HepG2 (cell line): ENCODE measurements around the gene COMMD1. TPM values are rescaled to one million over a fixed set of nuclear protein-coding genes. Genes with fewer than 3 reads are reported as not detected.

ENCODE experiments used
- ATAC-seq: fragments of 200-7000 bp; cut with Tn5 transposase; 3 replicates; pipeline ENCODE4 v1.9.1; 2020; ENCODE audit warnings: mild to moderate bottlenecking, moderate library complexity
- BruUV-seq: library from RNA; stranded (reverse); fragments of 400-500 nt; replicated peaks from 2 replicates; lab custom pipeline; 2021; lab: Mats Ljungman, UMichigan
- CTCF ChIA-PET: fragments of 300-600 bp; formaldehyde crosslinking; extraction: SDS; loops from one replicate; lab custom pipeline; 2021; ENCODE audit warnings: low total read pairs, inconsistent platforms, low intra/inter-chr PET ratio; lab: Yijun Ruan, JAX
- POLR2A ChIA-PET: fragments of 350-600 bp; sonication (Branson Sonifier 250); formaldehyde crosslinking; loops from one replicate; lab custom pipeline; 2020; ENCODE audit warnings: antibody characterized with exemption, inconsistent platforms; lab: Yijun Ruan, JAX
- DNase-seq: peaks from one replicate; pipeline ENCODE4 v3.0.0-alpha.2; 2015; ENCODE audit warnings: low spot score
- FAIRE-seq: peaks from 3 replicates; lab custom pipeline; 2011; peaks lifted over from hg19 to GRCh38; lab: Jason Lieb, UNC
- H2AFZ ChIP-seq: one replicate; pipeline ENCODE4 v1.6.1; 2011; ENCODE audit warnings: low read length, inconsistent platforms
- H3K27ac ChIP-seq: fragments of 300-600 bp; 3 replicates; pipeline ENCODE4 v1.8.0; 2011; ENCODE audit warnings: mixed run types, mild to moderate bottlenecking, mixed read lengths, low read length, inconsistent platforms; ENCODE audit not compliant: insufficient read depth; ENCODE audit errors: extremely low read length
- H3K27me3 ChIP-seq, 2 experiments: fragments of 200-600 bp in 1 of 2; 2 replicates in 1 of 2; 3 replicates in 1 of 2; pipeline versions ENCODE4 v1.6.0 to v1.8.0; 2011; ENCODE audit warnings: low read length in 2 of 2, mild to moderate bottlenecking in 2 of 2, moderate library complexity in 2 of 2, inconsistent platforms in 1 of 2; ENCODE audit not compliant: insufficient read depth in 2 of 2, control insufficient read depth in 1 of 2
- H3K36me3 ChIP-seq, 2 experiments: fragments of 200-600 bp in 1 of 2; replicated peaks in 1 of 2; 2 replicates in 1 of 2; 3 replicates in 1 of 2; pipeline versions ENCODE4 v1.5.1 to v1.8.0; 2011; ENCODE audit warnings: low read length in 2 of 2, inconsistent platforms in 1 of 2; ENCODE audit not compliant: insufficient read depth in 2 of 2, control insufficient read depth in 1 of 2
- H3K4me1 ChIP-seq: 2 replicates; pipeline ENCODE4 v1.5.1; 2012; ENCODE audit warnings: low read length, inconsistent platforms; ENCODE audit not compliant: insufficient read depth
- H3K4me2 ChIP-seq: 2 replicates; pipeline ENCODE4 v1.6.0; 2011; ENCODE audit warnings: low read depth, low read length, inconsistent platforms
- H3K4me3 ChIP-seq, 3 experiments: fragments of 200-600 bp in 1 of 3; sonication (generic), shearing (Covaris generic) in 1 of 3; replicated peaks in 1 of 3; 2 replicates each; pipeline ENCODE4 v1.5.1; 2011 to 2016; ENCODE audit warnings: low read length in 3 of 3, inconsistent platforms in 2 of 3, low read depth in 2 of 3, mild to moderate bottlenecking in 2 of 3, control low read depth in 1 of 3, mixed read lengths in 1 of 3; ENCODE audit not compliant: insufficient read depth in 1 of 3
- H3K79me2 ChIP-seq: one replicate; pipeline ENCODE4 v1.6.1; 2011; ENCODE audit warnings: low read length, inconsistent platforms; ENCODE audit not compliant: insufficient read depth
- H3K9ac ChIP-seq: 2 replicates; pipeline ENCODE4 v1.6.0; 2011; ENCODE audit warnings: mild to moderate bottlenecking, low read depth, low read length, inconsistent platforms; ENCODE audit not compliant: insufficient read depth
- H3K9me3 ChIP-seq: 2 replicates; pipeline ENCODE4 v1.5.1; 2012; ENCODE audit warnings: mild to moderate bottlenecking, low read length
- H4K20me1 ChIP-seq: 2 replicates; pipeline ENCODE4 v1.6.0; 2011; ENCODE audit warnings: inconsistent platforms, mild to moderate bottlenecking, low read length, moderate library complexity; ENCODE audit not compliant: insufficient read depth
- BRF2 ChIP-seq: sonication (generic); formaldehyde crosslinking; IDR thresholded peaks from 2 replicates; pipeline ENCODE4 v1.8.1; 2022; ENCODE audit warnings: mild to moderate bottlenecking, missing genetic modification reagents
- HMGXB3 ChIP-seq: sonication (generic); formaldehyde crosslinking; IDR thresholded peaks from 2 replicates; pipeline ENCODE4 v1.4.0; 2020; ENCODE audit warnings: missing genetic modification reagents, borderline replicate concordance
- KLF13 ChIP-seq: sonication (generic); formaldehyde crosslinking; IDR thresholded peaks from 2 replicates; pipeline ENCODE4 v1.4.0; 2020; ENCODE audit warnings: mild to moderate bottlenecking, missing genetic modification reagents
- SNAI1 ChIP-seq: sonication (generic); formaldehyde crosslinking; IDR thresholded peaks from 2 replicates; pipeline ENCODE4 v1.5.0; 2020; ENCODE audit warnings: mild to moderate bottlenecking, missing genetic modification reagents, borderline replicate concordance
- SNAPC2 ChIP-seq: sonication (generic); formaldehyde crosslinking; IDR thresholded peaks from 2 replicates; pipeline ENCODE4 v1.8.1; 2022; ENCODE audit warnings: mild to moderate bottlenecking, missing genetic modification reagents
- TAF15 ChIP-seq: fragments of 200-400 bp; formaldehyde crosslinking; IDR thresholded peaks from one replicate; pipeline ENCODE4 v1.6.1; 2018; ENCODE audit warnings: mild to moderate bottlenecking, low read depth, low read length; ENCODE audit not compliant: poor library complexity, severe bottlenecking
- ZNF263 ChIP-seq: sonication (generic); formaldehyde crosslinking; IDR thresholded peaks from 2 replicates; pipeline ENCODE4 v1.4.0; 2020; ENCODE audit warnings: missing genetic modification reagents
- ZNF878 ChIP-seq: sonication (generic); formaldehyde crosslinking; IDR thresholded peaks from 2 replicates; pipeline ENCODE4 v1.8.1; 2023; ENCODE audit warnings: mild to moderate bottlenecking, missing genetic modification reagents, moderate library complexity
- WGBS: methylation state at CpG from one replicate; pipeline ENCODE4 v1.1.6; 2017; ENCODE audit warnings: low lambda C conversion rate; 5-methylcytosine and 5-hydroxymethylcytosine counted together
- in situ Hi-C: cut with HindIII; loops from 2 replicates; pipeline ENCODE4 v1.10.0; 2017; ENCODE audit warnings: low pct_unique_long_range_greater_than_20kb; ENCODE audit not compliant: extremely low pct_ligation_motif_present
- intact Hi-C: fragments of 100-400 bp; cut with micrococcal nuclease; formaldehyde crosslinking; loops from one replicate; pipeline ENCODE4 v1.10.0; 2022; ENCODE audit not compliant: unreplicated experiment
- polyA plus RNA-seq, 8 experiments: library from polyadenylated mRNA; depleted of rRNA in 3 of 8; stranded (reverse) in 7 of 8; unstranded in 1 of 8; fragments of >200 nt; fragmentation: Illumina TruSeq in 4 of 8; extraction: Trizol in 4 of 8; gene quantifications; 2 replicates each; pipeline versions ENCODE4 v1.2.1 to v1.2.3, GENCODE V29; 2011 to 2016; ENCODE audit warnings: low read depth in 4 of 8, missing spikeins in 1 of 8, mixed read lengths in 1 of 8; ENCODE audit not compliant: insufficient read depth in 1 of 8
- total RNA-seq, 5 experiments: library from RNA; depleted of rRNA; stranded (reverse); fragments of >200 nt; fragmentation: Illumina TruSeq; extraction: Trizol; gene quantifications; 2 replicates each; pipeline ENCODE4 v1.2.3, GENCODE V29; 2016; ENCODE audit warnings: low read depth in 1 of 5

The COMMD1 gene
- total and polyA plus RNA-seq, 2 of the 13 experiments (the other 11 are each of a cell fraction or from before 2014, with no cell fraction given): 25.7 to 105 TPM

- H3K4me1 ChIP-seq: peaks cover 26% of the 10 kb centered on the region
- H3K27ac ChIP-seq: no peak overlapping the region
- no peaks in the 10 kb centered on the region for H3K79me2 ChIP-seq
- H3K4me2 ChIP-seq: no peak overlapping the region
- BruUV-seq: no TSS peak
- no peaks in the 10 kb centered on the region for H3K36me3 ChIP-seq
- peaks cover 6% of the 10 kb centered on the region; the same call in 1 of the 2 replicates for H3K9me3 ChIP-seq
- H3K27me3 ChIP-seq: no peaks in the 10 kb centered on the region
- TF ChIP-seq TAF15 (no peak), KLF13 (no peak), BRF2 (CRISPR knock-in tag) (no peak), SNAI1 (no peak), ZNF878 (CRISPR knock-in tag) (no peak), ZNF263 (no peak), SNAPC2 (CRISPR knock-in tag) (no peak), HMGXB3 (CRISPR knock-in tag) (no peak)
- no peak overlapping the region for H3K9ac ChIP-seq
- FAIRE-seq (no peak), DNase-seq (no peak), ATAC-seq (no peak)
- in situ Hi-C loops: no loop called here
- intact Hi-C loops: no loop called here
- WGBS: 87% methylated on average over 5 of the region's 5 CpGs
- no peaks in the 10 kb centered on the region for H4K20me1 ChIP-seq
- ChIA-PET POLR2A (no interaction called here), CTCF (no interaction called here)
- no peak overlapping the region for H3K4me3 ChIP-seq
- H2AFZ ChIP-seq: no peak overlapping the region
Observed at GRCh38 chr2:61962095-61962984, 56.9 kb downstream of the COMMD1 start.
